ENCODE data around the gene GPR21.

The GPR21 gene

DNA sequence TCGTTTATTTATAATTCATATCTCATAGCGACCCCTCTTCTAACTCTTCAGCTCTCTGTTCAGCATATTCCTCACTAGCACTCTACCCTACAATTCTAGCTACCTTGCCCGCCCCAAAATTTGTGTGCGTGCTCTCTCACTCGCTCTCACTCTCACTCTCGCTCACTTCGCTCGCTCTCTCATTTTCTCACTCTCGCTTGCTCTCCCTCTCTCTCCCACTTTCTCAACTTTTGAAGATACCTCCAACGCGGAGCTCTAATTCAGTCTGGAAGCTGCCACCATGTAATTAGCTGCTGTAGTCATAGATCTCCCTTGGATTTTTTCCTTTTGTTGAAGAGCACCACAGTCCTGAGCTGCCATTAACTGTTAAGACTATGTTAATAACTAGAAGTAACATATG is 30.4 kb downstream of the GPR21 start:
- no peak for DNase-seq (ENCODE audit: low spot score)

DNA sequence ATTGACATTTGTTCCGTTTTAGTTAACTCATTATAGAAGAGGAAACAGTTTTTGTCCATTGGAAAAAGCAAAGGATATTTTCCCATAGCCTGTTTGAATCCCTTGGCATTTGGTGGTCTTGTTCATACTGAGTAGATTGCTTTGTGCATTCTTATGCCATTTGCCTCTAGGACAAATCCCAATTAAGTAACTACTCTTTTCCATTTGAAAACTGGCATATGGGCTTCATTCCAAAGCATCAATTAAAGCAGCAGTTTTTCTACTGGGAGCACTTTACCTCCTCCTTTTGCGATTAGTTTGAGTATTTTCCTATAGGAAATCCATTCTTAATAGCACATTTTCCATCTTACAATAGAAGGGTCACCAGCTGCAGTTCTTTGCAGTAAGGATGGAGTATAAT is 31.2 kb downstream of the GPR21 start:
- DNase-seq (ENCODE audit: low spot score): no peak

DNA sequence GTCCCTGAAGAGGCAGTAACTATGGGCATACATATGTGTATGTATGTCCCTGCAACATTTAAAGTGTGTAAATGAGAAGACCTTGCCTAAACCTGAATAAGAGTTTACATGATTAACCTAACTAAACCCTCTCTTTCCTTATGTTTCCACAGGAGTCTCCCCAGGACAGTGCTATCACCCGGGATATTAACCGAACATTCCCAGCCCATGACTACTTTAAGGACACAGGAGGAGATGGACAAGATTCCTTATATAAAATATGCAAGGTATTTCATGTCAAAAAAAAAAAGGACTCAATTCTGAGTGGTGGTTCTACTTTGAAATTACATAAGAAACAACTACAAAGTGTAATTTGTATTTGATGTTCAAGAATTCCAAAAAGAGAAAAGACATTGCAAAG is 31.7 kb downstream of the GPR21 start:
- DNase-seq (ENCODE audit: low spot score): no peak

DNA sequence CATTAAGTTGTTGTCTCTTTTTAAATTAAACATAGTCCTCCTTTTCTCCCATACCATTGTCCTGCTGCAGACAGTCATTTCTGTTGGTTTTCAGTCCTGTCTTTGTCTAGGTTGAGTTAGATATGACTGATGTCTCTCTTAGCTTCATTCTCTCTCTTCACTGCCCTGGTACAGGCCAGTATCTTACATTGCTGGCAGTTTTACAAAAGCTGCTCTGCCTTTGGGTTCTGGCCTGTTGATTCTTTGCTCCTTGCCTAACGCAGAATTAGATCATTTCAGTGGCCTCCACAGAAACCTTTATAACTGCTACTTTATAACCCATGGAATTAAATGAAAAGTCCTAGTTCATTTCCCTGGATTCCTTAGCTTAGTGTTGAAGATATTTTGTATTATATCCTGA is 33.7 kb downstream of the GPR21 start:
- no peak for DNase-seq (ENCODE audit: low spot score)

DNA sequence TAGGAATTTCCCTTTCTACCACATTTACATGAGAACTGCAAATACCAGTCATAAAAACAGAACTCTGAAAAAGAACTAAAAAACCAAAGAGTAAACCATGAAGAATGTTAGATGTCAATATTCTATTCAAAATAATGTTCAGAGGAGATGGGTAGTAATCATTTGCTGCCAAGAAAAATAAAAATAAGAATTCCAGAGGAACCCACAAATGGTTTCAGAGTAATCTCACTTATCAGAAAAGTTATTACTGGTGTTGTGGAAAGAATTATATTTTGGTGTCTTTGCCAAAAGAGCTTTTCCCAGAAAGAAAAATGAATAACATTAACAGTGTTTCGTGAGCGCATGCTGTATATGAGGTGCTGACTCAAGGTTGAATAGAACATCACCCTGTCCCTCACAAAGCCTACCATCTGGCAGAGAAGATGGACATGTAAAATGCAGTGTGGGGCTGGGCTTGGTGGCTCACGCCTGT is 35.6 kb downstream of the GPR21 start:
- no peak for DNase-seq (ENCODE audit: low spot score)

DNA sequence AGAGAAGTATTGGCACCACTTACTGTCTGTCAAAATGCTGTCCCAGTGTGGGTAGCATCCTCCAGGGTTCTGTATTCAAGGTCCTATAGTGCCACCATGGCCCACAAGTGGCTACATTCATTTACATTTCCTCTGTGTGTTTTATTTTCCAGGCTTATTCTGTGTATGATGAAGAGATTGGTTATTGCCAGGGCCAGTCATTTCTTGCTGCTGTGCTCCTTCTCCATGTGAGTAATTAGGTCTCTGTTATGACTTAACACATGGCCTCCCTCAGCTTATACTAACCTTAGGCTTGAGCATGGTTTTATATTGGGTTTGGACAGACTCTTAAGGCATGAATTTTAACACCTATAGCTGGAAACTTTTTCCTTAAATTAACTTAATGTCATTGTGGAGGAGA is 36.7 kb downstream of the GPR21 start:
- no peak for DNase-seq (ENCODE audit: low spot score)

DNA sequence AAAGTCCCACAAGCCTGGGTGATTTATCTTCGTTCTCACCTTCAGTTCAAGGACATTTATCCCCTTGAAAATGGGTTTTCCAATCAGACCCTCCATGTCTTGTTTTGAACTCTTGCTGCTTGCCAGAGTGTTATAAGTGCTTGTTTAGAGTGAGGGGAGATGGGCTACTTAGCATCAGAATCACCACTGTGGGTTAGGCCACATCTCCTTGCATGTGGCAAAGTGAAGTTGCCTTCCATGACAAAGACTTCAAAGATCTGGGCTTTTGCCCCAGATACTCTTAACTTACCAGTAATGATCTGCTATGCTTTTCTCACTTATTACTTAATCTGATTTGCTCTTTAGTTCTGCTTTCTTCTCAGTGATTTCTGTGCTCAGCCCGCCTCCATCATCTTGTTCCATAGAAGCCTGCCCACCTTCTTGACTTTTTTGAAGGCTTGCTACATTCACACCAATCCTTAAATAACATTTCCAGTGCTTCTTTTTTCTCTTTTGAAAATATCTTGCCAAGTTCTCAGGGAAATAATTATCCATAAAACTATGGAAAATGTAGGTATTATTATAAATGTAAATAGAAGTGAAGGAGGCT is 39.0 kb downstream of the GPR21 start:
- no peak for DNase-seq (ENCODE audit: low spot score)

DNA sequence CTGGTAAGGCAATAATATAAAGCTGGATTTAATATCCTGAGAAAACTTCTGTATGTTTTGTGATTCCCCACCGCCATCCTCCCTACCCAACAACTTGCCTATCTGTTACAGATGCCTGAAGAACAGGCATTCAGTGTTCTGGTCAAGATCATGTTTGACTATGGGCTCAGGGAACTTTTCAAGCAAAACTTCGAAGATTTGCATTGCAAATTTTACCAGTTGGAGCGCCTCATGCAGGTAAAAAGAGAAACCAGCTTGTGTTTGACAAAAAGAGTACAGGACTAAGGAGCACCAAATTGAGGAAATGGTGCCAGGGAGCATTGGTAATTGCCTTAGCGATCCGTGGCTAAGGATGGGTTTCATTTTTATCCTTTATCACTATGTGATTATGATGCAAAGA is 40.0 kb downstream of the GPR21 start:
- no peak for DNase-seq (ENCODE audit: low spot score)

DNA sequence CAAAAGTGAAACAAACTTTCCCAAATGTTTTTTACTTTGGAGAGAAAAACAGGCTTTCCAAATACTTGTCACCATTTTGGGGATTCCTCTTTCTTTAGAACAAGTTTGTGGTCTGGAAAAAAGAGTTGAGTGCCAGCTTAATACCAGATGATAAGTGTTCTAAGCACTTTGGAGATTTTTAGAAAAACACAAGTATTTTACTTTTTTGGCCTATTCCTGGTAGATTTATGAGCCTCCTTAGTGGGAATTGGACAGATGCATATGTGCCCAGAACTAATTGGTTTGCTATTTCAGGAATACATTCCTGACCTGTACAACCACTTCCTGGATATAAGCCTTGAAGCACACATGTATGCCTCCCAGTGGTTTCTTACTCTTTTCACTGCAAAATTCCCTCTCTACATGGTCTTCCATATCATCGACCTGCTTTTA is 40.5 kb downstream of the GPR21 start:
- DNase-seq (ENCODE audit: low spot score): no peak

DNA sequence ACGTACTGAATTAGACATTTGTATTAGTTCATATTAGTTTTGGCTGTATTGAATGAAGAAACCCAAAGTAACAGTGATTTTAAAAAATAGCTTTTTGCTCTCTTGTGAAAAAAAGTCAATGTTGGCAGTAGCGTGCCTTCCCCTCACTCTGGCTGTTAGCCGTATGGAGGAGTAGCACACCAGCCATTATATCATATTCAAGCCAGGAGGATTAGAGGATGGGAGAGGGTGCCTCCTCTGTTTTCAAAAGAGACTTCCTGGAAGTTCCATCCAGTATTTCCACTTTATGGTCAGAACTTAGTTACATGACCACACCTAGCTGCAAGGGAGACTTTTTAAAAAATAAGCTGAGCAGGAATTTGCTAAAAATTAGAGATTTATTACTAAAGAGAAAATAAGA is 41.2 kb downstream of the GPR21 start:
- DNase-seq (ENCODE audit: low spot score): no peak

DNA sequence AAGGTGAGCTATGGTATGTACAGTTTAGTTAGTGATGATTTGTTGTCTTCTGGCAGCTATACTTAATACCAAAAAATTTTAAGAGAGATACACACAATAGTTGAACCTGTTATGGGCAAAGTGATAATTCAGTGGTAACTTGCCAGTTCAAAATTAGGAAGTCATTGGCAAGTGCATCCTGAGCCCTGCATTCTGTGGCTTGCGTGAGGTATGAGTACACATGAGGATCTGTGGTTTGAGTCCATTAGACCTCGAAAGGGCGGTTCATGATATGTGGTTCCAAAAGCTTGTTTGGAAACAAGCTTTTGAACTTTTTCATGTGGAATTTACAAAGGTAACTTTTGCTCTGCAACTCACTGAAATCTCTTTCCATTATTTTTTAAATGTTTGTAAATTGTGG is 47.0 kb downstream of the GPR21 start:
- DNase-seq (ENCODE audit: low spot score): no peak

DNA sequence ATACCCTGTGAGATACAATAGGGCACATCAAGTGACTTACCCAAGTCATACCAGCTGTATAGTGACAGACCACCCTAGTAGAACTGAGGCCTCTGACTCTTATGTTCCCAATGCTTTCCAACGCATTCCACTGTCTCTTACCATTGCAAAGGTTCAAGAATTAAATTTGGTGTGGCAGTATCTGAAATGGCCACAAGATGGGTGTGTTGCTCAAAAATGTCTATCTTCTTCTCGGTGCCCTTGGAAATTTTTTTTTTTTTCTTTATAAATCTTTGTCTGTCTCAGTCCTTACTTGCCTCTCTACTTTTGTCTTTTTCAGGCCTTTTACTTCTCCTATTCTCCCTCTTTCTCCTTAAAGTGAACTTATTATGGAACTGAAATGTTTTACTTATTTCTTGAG is 48.4 kb downstream of the GPR21 start:
- DNase-seq (ENCODE audit: low spot score): peak; percentile 33

DNA sequence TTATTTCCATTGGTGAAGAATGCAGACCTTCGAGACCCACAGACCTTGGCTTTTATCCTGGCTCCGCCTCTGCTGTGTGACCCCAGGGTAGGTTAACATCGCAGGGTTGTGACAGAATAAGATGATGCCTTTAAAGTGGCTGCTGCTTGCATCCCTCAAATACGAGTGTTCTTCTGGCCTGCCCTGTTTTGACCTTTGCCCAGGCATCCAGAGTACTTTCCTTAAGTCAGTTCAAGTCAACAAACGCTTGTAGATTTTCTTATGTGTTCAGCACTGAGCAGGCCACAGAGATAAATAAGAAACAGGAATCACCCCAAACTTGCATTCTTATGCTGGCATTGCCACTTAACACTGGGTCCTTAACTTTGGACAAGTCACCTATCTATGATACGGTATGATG is 50.2 kb downstream of the GPR21 start:
- no peak for DNase-seq (ENCODE audit: low spot score)

DNA sequence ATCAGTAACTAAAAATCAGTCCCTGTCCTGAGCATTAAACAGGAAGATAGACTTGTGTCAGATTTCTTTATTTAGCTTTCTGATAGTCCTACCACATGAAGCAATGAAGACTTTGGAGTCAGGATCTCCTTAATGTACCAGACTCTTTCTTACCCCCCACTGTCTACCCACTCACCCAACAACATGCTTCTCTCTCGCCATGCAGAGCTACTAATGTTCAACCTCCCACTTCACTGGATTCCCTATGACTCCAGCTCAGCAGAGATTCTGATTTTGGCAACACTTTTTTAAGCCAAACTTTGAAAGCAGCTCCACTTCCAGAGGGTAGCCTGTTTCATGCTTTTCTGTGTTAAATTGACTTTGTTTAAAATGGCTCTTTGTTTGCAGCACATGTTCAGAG is 50.8 kb downstream of the GPR21 start:
- no peak for DNase-seq (ENCODE audit: low spot score)
